Endothelial cell of hepatic sinusoid (primary cell): ENCODE results near the gene SLC35A3.
"Not testable (repeated sequence)": the region's sequence is repeated elsewhere in the genome, so short reads cannot be mapped to it uniquely, and the experiment has no call there.

Experiments
- in situ Hi-C: cut with HindIII; loops from 2 replicates; pipeline ENCODE4 v1.10.0; 2017; ENCODE audit warnings: low sequenced_read_pairs

SLC35A3 gene

GRCh38 chr1:99970713-99971255, 988 bp downstream of the SLC35A3 start:
- in situ Hi-C loops = no loop called here

- in situ Hi-C loops = not testable (repeated sequence)
These were observed 2.3 kb downstream of the SLC35A3 start for GRCh38 chr1:99972066-99972465.

- in situ Hi-C loops = no loop called here
These were observed 5.7 kb downstream of the SLC35A3 start for GRCh38 chr1:99975529-99975928.

- in situ Hi-C loops = not testable (repeated sequence)
These were observed 7.5 kb downstream of the SLC35A3 start for GRCh38 chr1:99977326-99977725.

- in situ Hi-C loops = no loop called here
These were observed 8.4 kb downstream of the SLC35A3 start for GRCh38 chr1:99978218-99978617.

GRCh38 chr1:99979091-99979490, 9.3 kb downstream of the SLC35A3 start:
- in situ Hi-C loops = no loop called here

- in situ Hi-C loops = no loop called here
These were observed 11.1 kb downstream of the SLC35A3 start for GRCh38 chr1:99980928-99981327.

- in situ Hi-C loops = no loop called here
These were observed 16.9 kb downstream of the SLC35A3 start for GRCh38 chr1:99986656-99987225.

GRCh38 chr1:99988210-99988765, 18.5 kb downstream of the SLC35A3 start:
- in situ Hi-C loops = no loop called here

GRCh38 chr1:99992044-99992722, 22.4 kb downstream of the SLC35A3 start:
- in situ Hi-C loops = no loop called here

GRCh38 chr1:99992760-99993467, 23.1 kb downstream of the SLC35A3 start:
- in situ Hi-C loops = no loop called here

GRCh38 chr1:99993468-99993845, 23.7 kb downstream of the SLC35A3 start:
- in situ Hi-C loops = no loop called here

GRCh38 chr1:99994496-99994895, 24.7 kb downstream of the SLC35A3 start:
- in situ Hi-C loops = no loop called here

GRCh38 chr1:99996951-99997350, 27.2 kb downstream of the SLC35A3 start:
- in situ Hi-C loops = no loop called here

GRCh38 chr1:100001462-100001861, 31.7 kb downstream of the SLC35A3 start:
- in situ Hi-C loops = no loop called here

GRCh38 chr1:100005424-100005823, 35.6 kb downstream of the SLC35A3 start:
- in situ Hi-C loops = no loop called here

- in situ Hi-C loops = no loop called here
These were observed 36.9 kb downstream of the SLC35A3 start for GRCh38 chr1:100006688-100007087.

- in situ Hi-C loops = no loop called here
These were observed 39.7 kb downstream of the SLC35A3 start for GRCh38 chr1:100009458-100009857.

- in situ Hi-C loops = no loop called here
These were observed 41.0 kb downstream of the SLC35A3 start for GRCh38 chr1:100010804-100011203.

GRCh38 chr1:100019220-100019619, 49.4 kb downstream of the SLC35A3 start:
- in situ Hi-C loops = no loop called here

- in situ Hi-C loops = no loop called here
These were observed 53.7 kb downstream of the SLC35A3 start for GRCh38 chr1:100023482-100023881.

- in situ Hi-C loops = no loop called here
These were observed 57.4 kb downstream of the SLC35A3 start for GRCh38 chr1:100027212-100027611.
